Stomach (tissue), 9 donors: Measurements from ENCODE around the gene ARHGEF4. TPM values are rescaled to one million over a fixed set of nuclear protein-coding genes. Genes with fewer than 3 reads are reported as not detected.

Source experiments
- DNase-seq, 2 donors: peaks; one replicate each; pipeline versions ENCODE4 v3.0.0 to v3.0.0-alpha.2; 2013 to 2019
- H3K27ac ChIP-seq, 5 donors: fragments of 200-600 bp in 4 of 5; sonication (generic) in 4 of 5; one replicate each; pipeline ENCODE4 v1.5.1; 2013 to 2019; ENCODE audit warnings: mild to moderate bottlenecking in 1 of 5, moderate library complexity in 1 of 5
- H3K27me3 ChIP-seq, 3 donors: fragments of 200-600 bp; sonication (generic); one replicate each; pipeline ENCODE4 v1.5.1; 2017 to 2019; ENCODE audit warnings: mixed run types in 1 of 3
- H3K36me3 ChIP-seq, 4 donors: fragments of 200-600 bp; sonication (generic); 1 replicate in 3 of 4; 2 replicates in 1 of 4; pipeline ENCODE4 v1.5.1; 2016 to 2019
- H3K4me1 ChIP-seq, 4 donors: fragments of 200-600 bp; sonication (generic); one replicate each; pipeline ENCODE4 v1.5.1; 2016 to 2019
- H3K4me3 ChIP-seq, 4 donors: fragments of 200-600 bp; sonication (generic) in 3 of 4; one replicate each; pipeline ENCODE4 v1.5.1; 2016 to 2019; ENCODE audit warnings: mild to moderate bottlenecking in 1 of 4
- H3K9me3 ChIP-seq, 4 donors: fragments of 200-600 bp; sonication (generic); one replicate each; pipeline ENCODE4 v1.5.1; 2016 to 2019
- EP300 ChIP-seq: sonication (generic); formaldehyde crosslinking; IDR thresholded peaks from one replicate; pipeline ENCODE4 v1.6.1; 2017; ENCODE audit warnings: antibody characterized with exemption
- POLR2A ChIP-seq, 4 donors: fragments of 450-650 bp; IDR thresholded peaks; one replicate each; pipeline ENCODE4 v1.6.1; 2016; ENCODE audit warnings: antibody characterized with exemption in 4 of 4, control low read depth in 2 of 4, mild to moderate bottlenecking in 1 of 4, moderate library complexity in 1 of 4
- POLR2AphosphoS5 ChIP-seq, 3 donors: sonication (generic); formaldehyde crosslinking; IDR thresholded peaks; one replicate each; pipeline ENCODE4 v1.6.1; 2016; ENCODE audit warnings: antibody characterized with exemption in 3 of 3
- WGBS, 5 donors: extraction: QIAGEN DNeasy Blood & Tissue Kit in 3 of 5; methylation state at CpG; one replicate each; pipeline versions ENCODE4 v1.1.5 to v1.1.7; 2013 to 2018; 5-methylcytosine and 5-hydroxymethylcytosine counted together
- intact Hi-C: fragments of 100-400 bp; cut with DNase I; formaldehyde crosslinking; loops from one replicate; pipeline ENCODE4 v1.15.1; 2023; ENCODE audit warnings: low total_unique reads
- polyA plus RNA-seq, 3 donors: library from polyadenylated mRNA; stranded (reverse); fragments of 200-250 nt; gene quantifications; one replicate each; pipeline ENCODE4 v1.2.3, GENCODE V29; 2013
- total RNA-seq, 5 donors: library from RNA; depleted of rRNA; stranded (reverse); fragments of >200 nt; gene quantifications; one replicate each; pipeline versions ENCODE4 v1.1.0 to v1.2.3, GENCODE V29; 2014 to 2016
- TF ChIP-seq, protein P1 (sequence below), 7 experiments: fragments of 450-650 bp in 4 of 7; fragments of 200-600 bp in 3 of 7; sonication (generic) in 3 of 7; IDR thresholded peaks; one replicate each; pipeline ENCODE4 v1.5.1; 2016 to 2019; ENCODE audit warnings: antibody characterized with exemption in 7 of 7, control low read depth in 2 of 7, mild to moderate bottlenecking in 1 of 7
- donor health status: healthy with polysubstance abuse.
- donor health status: Bipolar disorder and iron deficiency.
- donor health status: healthy.

ARHGEF4 gene
- total and polyA plus RNA-seq, 8 donors, result 1.4 to 32.3 (median 11.2) TPM; not detected in 1

DNA sequence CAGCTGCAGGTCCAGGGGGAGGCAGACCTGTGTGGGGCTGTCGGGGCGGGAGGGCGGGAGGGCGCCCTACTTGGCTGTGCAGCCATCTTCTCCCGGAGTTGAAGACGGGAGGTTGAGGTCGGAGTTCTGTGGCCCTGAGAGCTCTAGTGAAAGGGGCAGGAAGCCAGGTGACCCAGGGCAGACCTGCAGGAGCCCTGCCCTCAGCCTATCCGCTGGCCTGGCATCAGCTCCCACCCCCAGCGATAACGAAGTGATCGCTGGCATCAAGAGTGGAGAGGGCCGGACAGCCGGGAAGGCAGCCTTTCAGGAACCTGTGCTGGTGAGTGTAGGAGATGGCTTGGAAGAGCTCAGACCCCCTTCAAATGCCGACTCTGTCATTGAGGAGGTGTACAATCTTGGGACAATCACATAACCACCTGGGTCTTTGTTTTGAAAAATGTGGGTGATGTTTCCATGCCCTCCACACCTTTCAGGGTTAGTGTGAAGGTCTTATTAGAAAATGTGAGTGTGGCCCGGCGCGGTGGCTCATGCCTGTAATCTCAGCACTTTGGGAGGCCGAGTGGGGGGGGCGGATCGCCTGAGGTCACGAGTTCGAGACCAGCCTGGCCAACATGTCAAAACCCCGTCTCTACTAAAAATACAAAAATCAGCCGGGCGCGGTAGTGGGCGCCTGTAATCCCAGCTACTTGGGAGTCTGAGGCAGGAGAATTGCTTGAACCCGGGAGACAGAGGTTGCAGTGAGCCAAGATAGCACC is 1.3 kb downstream of the ARHGEF4 start:
- 62 to 88% (median 72%) methylated on average over 19 to 28 of the region's 28 CpGs for WGBS, 5 donors

DNA sequence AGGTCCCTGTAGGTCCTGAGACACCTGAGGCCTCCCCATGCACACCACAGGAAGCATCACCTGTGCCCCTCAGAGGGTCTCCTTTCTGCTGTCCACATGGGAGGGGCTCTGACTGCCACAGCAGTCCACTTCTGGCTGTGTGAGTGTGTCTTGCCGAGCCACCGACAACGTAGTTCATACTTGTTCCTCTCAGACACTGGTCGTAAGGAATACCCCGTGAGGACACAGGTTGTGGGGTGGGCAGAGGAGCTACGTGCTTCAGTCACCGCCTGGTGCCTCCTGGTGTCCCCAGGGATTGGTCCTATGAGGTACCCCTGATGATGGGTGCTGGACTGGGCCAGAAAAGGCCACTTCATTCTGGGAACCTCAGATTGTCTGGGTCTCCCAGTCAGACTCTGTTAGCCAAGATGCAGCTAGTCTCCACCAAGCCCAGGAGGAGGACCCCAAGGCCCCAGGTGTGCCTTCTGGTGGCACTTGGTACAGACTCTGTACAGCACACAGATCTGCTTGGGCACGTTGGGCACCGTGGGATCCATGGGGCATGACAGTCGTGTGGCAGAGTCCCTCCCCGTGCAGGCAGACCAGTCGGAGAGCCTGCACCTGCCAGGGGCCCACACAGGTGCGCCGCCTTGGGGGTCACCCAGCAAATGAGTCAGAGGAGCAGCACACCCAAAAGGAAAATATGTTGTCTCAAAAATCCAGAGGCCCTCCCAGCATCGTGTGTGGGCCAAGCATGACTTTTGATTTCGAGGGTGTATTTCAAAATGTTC is 2.5 kb downstream of the ARHGEF4 start:
- H3K4me3 ChIP-seq, result no peak overlapping the region
- intact Hi-C loops, result no loop called here
- peaks cover 12 to 18% (median 15%) of the 10 kb centered on the region in 4 donors for H3K4me1 ChIP-seq
- H3K27ac ChIP-seq, result no peak overlapping the region
- WGBS, 5 donors, result 70 to 86% (median 81%) methylated on average over 9 to 16 of the region's 16 CpGs
- no peak for DNase-seq
- H3K27me3 ChIP-seq, result peaks cover 7 to 81% (median 40%) of the 10 kb centered on the region in 3 donors
- no peaks in the 10 kb centered on the region for H3K36me3 ChIP-seq
- no peaks in the 10 kb centered on the region for H3K9me3 ChIP-seq
- TF ChIP-seq, protein P1, sequence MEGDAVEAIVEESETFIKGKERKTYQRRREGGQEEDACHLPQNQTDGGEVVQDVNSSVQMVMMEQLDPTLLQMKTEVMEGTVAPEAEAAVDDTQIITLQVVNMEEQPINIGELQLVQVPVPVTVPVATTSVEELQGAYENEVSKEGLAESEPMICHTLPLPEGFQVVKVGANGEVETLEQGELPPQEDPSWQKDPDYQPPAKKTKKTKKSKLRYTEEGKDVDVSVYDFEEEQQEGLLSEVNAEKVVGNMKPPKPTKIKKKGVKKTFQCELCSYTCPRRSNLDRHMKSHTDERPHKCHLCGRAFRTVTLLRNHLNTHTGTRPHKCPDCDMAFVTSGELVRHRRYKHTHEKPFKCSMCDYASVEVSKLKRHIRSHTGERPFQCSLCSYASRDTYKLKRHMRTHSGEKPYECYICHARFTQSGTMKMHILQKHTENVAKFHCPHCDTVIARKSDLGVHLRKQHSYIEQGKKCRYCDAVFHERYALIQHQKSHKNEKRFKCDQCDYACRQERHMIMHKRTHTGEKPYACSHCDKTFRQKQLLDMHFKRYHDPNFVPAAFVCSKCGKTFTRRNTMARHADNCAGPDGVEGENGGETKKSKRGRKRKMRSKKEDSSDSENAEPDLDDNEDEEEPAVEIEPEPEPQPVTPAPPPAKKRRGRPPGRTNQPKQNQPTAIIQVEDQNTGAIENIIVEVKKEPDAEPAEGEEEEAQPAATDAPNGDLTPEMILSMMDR (IDR thresholded peaks at IDR 0.05), result no peak
- TF ChIP-seq POLR2A (IDR thresholded peaks at IDR 0.05) (no peak), POLR2AphosphoS5 (IDR thresholded peaks at IDR 0.05) (no peak), EP300 (no peak)

More for the DNA sequence above, 1.3 kb downstream of the ARHGEF4 start:
- Histone ChIP-seq H3K27ac (no peak overlapping the region), H3K27me3 (peaks cover 7 to 75% (median 40%) of the 10 kb centered on the region in 3 donors), H3K36me3 (no peaks in the 10 kb centered on the region), H3K9me3 (no peaks in the 10 kb centered on the region), H3K4me3 (peak overlapping the region in 3 of 4 donors; percentile 34 to 54 (median 43)), H3K4me1 (peaks cover 12 to 18% (median 15%) of the 10 kb centered on the region in 4 donors)
- intact Hi-C loops, result no loop called here
- no peak for DNase-seq
- no peak for TF ChIP-seq POLR2AphosphoS5 (IDR thresholded peaks at IDR 0.05)
- no peak for TF ChIP-seq POLR2A (IDR thresholded peaks at IDR 0.05)
- no peak for TF ChIP-seq EP300
- TF ChIP-seq, protein P1 (IDR thresholded peaks at IDR 0.05), result no peak

DNA sequence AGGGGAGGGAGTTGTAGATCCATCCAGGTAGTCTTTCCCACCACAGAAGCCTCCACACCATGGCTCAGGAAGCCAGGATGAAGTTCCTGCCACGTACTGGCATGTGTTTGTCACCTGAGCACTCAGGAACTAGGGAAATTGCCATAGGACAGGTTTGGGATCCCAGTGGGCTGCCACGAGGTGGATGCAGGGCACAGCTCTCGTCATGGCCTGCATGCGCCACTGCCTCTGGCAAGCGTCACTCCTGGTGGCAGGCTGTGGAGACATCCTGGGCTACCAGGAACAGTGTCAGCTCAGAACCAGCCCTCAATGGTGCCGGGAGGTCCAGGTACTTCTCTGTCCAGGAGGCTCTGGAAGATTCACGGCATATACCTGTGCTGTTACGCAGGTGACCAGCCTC is 3.8 kb downstream of the ARHGEF4 start:
- no peak overlapping the region for H3K4me3 ChIP-seq
- no peaks in the 10 kb centered on the region for H3K36me3 ChIP-seq
- H3K4me1 ChIP-seq, result peaks cover 12 to 18% (median 15%) of the 10 kb centered on the region in 4 donors
- peaks cover 7 to 70% (median 35%) of the 10 kb centered on the region in 3 donors for H3K27me3 ChIP-seq
- intact Hi-C loops, result no loop called here
- H3K9me3 ChIP-seq, result no peaks in the 10 kb centered on the region
- DNase-seq, result no peak
- TF ChIP-seq POLR2AphosphoS5 (IDR thresholded peaks at IDR 0.05) (no peak), EP300 (no peak), POLR2A (IDR thresholded peaks at IDR 0.05) (no peak)
- TF ChIP-seq, protein P1 (IDR thresholded peaks at IDR 0.05), result no peak
- WGBS, 5 donors, result 67 to 84% (median 75%) methylated on average over 3 to 8 of the region's 8 CpGs
- H3K27ac ChIP-seq, result no peak overlapping the region

DNA sequence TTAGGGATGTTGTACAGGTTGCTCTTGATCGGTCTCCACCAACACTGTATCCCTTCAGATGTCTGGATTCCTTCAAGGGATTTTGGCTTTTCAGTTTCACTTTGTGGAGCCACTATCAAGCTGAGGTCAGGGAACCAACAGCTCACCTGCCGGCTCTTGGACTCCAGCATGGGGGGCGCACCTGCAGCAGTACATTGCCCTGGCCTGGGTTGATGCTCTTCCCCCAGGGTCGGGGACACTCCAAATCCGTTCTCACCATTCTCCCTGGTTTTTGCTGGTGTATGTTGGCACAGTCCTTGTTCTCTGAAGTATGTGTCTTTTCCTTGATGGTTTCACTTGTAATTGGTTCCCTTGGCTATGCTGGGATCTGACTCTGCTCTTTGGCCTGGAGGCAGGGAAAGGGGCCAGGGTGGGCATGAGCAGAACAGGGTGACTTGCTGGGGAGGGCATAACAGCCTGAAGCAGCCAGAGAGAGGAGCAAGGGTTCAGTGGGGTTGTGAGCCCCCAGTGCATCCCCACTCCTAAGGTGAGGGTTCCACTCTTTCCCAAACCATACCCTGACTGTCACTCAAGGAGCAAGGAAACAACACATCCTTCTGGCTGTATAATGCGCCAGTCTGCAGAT is 5.1 kb downstream of the ARHGEF4 start:
- DNase-seq, result no peak
- 82 to 88% (median 84%) methylated on average over 5 to 6 of the region's 6 CpGs for WGBS, 5 donors
- no peaks in the 10 kb centered on the region for H3K36me3 ChIP-seq
- H3K9me3 ChIP-seq, result no peaks in the 10 kb centered on the region
- intact Hi-C loops, result no loop called here
- no peak overlapping the region for H3K4me3 ChIP-seq
- peaks cover 6 to 57% (median 22%) of the 10 kb centered on the region in 3 donors for H3K27me3 ChIP-seq
- no peak overlapping the region for H3K27ac ChIP-seq
- H3K4me1 ChIP-seq, result peaks cover 6 to 9% (median 9%) of the 10 kb centered on the region in 4 donors
- TF ChIP-seq EP300, result no peak
- TF ChIP-seq, protein P1 (IDR thresholded peaks at IDR 0.05), result no peak
- no peak for TF ChIP-seq POLR2AphosphoS5 (IDR thresholded peaks at IDR 0.05)
- no peak for TF ChIP-seq POLR2A (IDR thresholded peaks at IDR 0.05)
